ENCODE measurements around the gene DPF1.
A peak's percentile ranks its signal among the peaks of the same experiment; 100 is the strongest.
"Not testable (repeated sequence)": the region's sequence is repeated elsewhere in the genome, so short reads cannot be mapped to it uniquely, and the experiment has no call there.

DPF1 gene

DNA sequence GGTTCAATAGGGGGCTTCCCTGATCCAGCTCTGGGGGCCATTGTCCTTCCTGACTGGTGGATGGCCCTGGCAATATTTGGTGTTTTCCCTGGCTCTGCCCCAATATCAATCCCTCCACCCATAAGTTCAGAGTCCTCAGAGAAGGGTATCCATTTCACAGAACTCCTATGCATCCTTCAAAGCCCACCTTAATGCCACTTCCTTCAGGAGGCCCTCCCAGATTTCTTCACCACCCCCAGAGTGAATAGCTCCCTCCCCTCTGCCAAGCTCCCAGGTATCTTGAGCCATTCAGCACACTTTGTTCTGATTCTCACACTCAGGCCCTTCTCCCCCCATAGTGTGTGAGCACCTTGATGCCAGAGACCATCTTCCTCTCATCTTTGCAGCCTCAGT is 26.4 kb upstream of the DPF1 start:
- DNase-seq = no peak

DNA sequence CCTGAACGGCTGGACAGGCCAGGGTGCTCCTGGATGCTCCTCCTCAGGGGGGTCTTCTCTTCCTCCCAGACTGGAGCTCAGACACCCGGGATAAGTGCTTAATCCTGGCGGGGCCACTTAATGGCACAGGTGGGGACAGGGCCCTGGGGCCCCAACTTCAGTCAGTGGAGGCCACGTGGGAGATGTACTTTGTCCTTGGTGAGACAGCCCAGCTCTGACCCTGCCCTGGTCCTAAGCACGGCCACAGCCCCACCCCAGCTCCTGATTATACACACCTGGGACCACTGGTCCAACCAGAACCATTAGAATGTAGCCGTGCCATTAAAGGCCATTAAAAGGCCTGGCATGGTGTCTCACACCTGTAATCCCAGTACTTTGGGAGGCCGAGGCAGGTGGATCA is 24.4 kb upstream of the DPF1 start:
- no peak for DNase-seq

- no peak for DNase-seq
Observed at GRCh38 chr19:38247734-38248268, 23.8 kb upstream of the DPF1 start.

- no peak for DNase-seq
Observed at GRCh38 chr19:38247126-38247525, 23.1 kb upstream of the DPF1 start.

GRCh38 chr19:38245826-38246498 is 21.9 kb upstream of the DPF1 start:
- no peak for DNase-seq

DNA sequence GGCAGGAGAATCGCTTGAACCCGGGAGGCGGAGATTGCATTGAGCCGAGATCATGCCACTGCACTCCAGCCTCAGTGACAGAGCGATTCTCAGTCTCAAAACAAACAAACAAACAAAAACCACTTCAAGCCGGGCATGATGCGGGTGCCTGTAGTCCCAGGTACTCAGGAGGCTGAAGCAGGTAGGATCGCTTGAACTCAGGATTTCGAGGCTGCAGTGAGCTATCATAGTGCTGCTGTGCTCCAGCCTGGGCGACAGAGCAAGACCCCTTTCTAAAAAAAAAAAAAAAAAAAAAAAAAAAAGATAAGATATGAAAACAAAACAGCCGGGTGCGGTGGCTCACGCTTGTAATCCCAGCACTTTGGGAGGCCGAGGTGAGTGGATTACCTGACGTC is 19.3 kb upstream of the DPF1 start:
- no peak for DNase-seq

- no peak for DNase-seq
Observed at GRCh38 chr19:38239816-38240215, 15.8 kb upstream of the DPF1 start.

DNA sequence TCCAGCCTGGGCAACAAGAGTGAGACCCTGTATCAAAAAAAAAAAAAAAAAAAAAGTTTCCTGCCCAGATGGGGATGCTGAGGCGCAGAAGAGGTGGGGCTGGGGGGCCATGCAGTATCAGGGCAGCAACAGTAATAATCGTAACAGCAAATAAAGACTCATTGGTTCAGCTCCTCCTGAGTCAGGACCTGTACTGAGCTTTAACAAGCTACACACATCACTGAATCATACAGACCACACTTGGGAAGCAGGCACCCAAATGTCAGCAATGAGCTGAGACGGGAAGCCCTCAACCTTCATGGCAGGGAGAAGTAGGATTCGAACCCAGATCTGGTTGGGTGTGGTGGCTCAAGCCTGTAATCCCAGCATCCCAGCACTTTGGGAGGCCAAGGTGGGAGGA is 10.6 kb upstream of the DPF1 start:
- DNase-seq = no peak

GRCh38 chr19:38233740-38234251 is 9.8 kb upstream of the DPF1 start:
- peak; percentile 97 for DNase-seq

DNA sequence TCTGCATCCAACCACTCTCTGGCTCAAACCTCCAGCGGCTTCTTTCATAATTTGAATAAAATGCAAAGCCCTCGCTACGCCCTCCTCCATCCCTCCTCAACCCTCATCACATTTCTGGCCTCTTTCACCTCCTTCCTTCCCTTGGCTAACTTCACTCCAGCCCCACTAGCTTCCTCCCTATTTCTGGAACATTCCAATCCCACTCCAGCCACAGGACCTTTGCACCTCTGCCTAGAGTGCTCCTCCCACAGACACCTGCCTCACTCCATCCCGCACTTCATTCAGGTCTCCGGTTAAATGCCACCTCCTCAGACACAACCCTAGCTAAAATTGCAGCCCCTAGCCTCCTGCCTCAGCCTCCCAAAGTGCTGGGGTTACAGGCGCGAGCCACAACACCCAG is 7.9 kb upstream of the DPF1 start:
- DNase-seq = no peak

- not testable (repeated sequence) for DNase-seq
Observed at GRCh38 chr19:38230506-38231133, 6.6 kb upstream of the DPF1 start.

GRCh38 chr19:38229585-38230073 is 5.6 kb upstream of the DPF1 start:
- DNase-seq = peak; percentile 83

DNA sequence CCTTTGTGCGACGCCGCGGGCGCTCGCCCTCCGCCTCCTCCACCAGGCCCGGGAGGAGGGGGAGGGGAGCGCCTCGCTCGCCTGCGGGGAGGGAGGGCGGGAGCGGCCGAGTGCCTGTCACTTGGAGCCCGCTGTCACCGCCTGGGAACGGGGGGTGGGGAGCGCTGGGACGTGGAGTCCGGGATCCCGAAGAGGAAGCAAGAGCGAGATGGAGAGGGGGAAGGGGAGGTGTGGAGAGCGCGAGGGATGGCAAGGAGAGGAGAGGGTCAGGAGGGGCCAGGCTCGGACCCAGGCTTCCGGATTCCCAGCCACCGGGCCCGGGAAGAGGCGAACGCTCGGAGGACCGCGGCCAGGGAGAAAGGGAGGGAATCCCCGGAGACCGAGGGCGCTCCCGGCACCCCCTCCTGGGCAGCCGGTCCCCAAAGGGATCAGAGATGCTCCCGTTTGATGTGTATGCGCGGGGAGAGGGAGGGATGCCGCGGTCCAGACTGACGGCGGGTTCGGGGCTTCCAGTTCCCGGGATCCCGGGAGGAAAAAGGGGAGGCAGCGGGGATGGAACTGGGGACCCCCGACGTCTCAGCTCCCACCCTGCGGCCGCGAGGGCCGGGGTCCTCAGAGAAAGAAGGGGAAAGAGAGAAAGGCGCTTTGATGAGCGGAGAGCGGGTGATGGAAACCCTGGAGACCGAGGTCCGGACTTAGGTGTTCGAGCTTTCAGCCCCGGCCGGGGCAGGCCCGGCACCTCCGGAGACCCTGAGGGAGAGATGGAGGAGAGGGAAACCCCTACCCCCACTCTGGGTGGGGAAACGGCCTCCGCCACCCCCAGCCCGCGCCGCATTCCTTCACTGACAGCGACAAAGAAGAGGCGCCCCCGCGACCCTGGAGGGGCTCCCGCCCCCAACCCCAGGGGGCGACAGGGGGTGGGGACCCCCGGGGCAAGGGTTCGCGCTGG is 4.7 kb upstream of the DPF1 start:
- DNase-seq = no peak

- no peak for DNase-seq
Observed at GRCh38 chr19:38228005-38228377, 4.0 kb upstream of the DPF1 start.

GRCh38 chr19:38227287-38228004 is 3.4 kb upstream of the DPF1 start:
- DNase-seq = no peak

DNA sequence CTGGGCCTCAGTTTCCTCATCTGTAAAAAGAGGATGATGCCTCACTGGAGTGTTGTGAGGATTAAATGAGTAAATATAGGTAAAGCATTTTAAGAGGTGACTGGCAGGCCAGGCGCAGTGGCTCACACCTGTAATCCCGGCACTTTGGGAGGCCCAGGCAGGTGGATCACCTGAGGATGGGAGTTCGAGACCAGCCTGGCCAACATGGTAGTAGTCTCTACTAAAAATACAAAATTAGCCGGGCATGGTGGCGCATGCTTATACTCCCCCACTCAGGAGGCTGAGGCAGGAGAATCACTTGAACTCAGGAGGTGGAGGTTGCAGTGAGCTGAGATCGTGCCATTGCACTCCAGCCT is 819 bp upstream of the DPF1 start:
- DNase-seq = not testable (repeated sequence)

GRCh38 chr19:38223617-38224013 is 407 bp downstream of the DPF1 start:
- no peak for DNase-seq

- no peak for DNase-seq
Observed at GRCh38 chr19:38223119-38223523, 901 bp downstream of the DPF1 start.

- no peak for DNase-seq
Observed at GRCh38 chr19:38221919-38222830, 1.8 kb downstream of the DPF1 start.

GRCh38 chr19:38221421-38221820 is 2.6 kb downstream of the DPF1 start:
- DNase-seq = no peak

DNA sequence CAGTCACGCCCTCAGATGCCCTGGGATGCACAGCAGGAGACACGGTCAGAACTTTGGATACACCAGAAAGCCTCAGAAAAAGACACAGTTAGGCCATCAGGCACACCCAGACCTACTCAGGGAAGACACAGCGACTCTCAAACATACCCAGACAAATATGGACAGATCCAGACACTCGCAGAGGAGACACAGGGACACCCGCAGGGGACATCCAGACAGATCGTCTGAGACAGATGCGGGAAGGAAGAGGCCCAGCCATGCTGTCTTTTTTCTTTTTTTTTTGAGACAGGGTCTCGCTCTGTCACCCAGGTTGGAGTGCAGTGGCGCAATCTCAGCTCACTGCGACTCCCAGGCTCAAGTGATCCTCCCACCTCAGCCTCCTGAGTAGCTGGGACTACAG is 4.8 kb downstream of the DPF1 start:
- no peak for DNase-seq

- DNase-seq = no peak
Observed at GRCh38 chr19:38218204-38218603, 5.8 kb downstream of the DPF1 start.
